ENCODE measurements around the gene GBX1. TPM values are rescaled to one million over a fixed set of nuclear protein-coding genes. Genes with fewer than 3 reads are reported as not detected.

Gene GBX1
- total and polyA plus RNA-seq, 7 donors = 0.07 to 1.9 (median 0.65) TPM; not detected in 1

GRCh38 chr7:151120896-151121295 lies 46.6 kb downstream of the GBX1 start:
- Histone ChIP-seq H3K36me3 (ENCODE audit: insufficient read depth in 1 of 2, low read depth in 1 of 2) (peaks cover 0 to 65% of the 10 kb centered on the region in 2 donors), H3K27me3 (ENCODE audit: insufficient read depth in 3 of 3, low read length in 2 of 3) (no peaks in the 10 kb centered on the region), H3K4me1 (peaks cover 17% of the 10 kb centered on the region), H3K27ac (no peak overlapping the region), H3K4me3 (no peak overlapping the region), H3K9me3 (no peaks in the 10 kb centered on the region)
- 83 to 88% (median 86%) methylated on average over 22 of the region's 22 CpGs for WGBS, 3 donors
- peak in 1 of 2 donors; percentile 13 for DNase-seq
- no peak for ATAC-seq
- intact Hi-C loops (cut with DNase I) = loop anchor here (5.0 kb wide), 3 partner anchors 121 to 181 kb away; no protein-coding TSS in a partner anchor
- no peak for TF ChIP-seq CTCF (IDR thresholded peaks at IDR 0.05)

GRCh38 chr7:151119902-151120301 lies 47.6 kb downstream of the GBX1 start:
- DNase-seq (no peak), ATAC-seq (no peak)
- no peaks in the 10 kb centered on the region for H3K9me3 ChIP-seq
- WGBS, 3 donors = 92 to 97% (median 93%) methylated on average over 24 to 27 of the region's 27 CpGs
- peaks cover 0 to 62% of the 10 kb centered on the region in 2 donors for H3K36me3 ChIP-seq (ENCODE audit: insufficient read depth in 1 of 2, low read depth in 1 of 2)
- peaks cover 7% of the 10 kb centered on the region for H3K4me1 ChIP-seq
- H3K4me3 ChIP-seq = no peak overlapping the region
- no peak overlapping the region for H3K27ac ChIP-seq
- intact Hi-C loops (cut with DNase I) = loop anchor here (5.0 kb wide), 3 partner anchors 122 to 182 kb away; no protein-coding TSS in a partner anchor
- no peak for TF ChIP-seq CTCF (IDR thresholded peaks at IDR 0.05)
- no peaks in the 10 kb centered on the region for H3K27me3 ChIP-seq (ENCODE audit: insufficient read depth in 3 of 3, low read length in 2 of 3)

- no peak for TF ChIP-seq CTCF (IDR thresholded peaks at IDR 0.05)
- ATAC-seq = no peak
- no peak for DNase-seq
- H3K27me3 ChIP-seq (ENCODE audit: insufficient read depth in 3 of 3, low read length in 2 of 3) = no peaks in the 10 kb centered on the region
- H3K4me3 ChIP-seq = no peak overlapping the region
- H3K9me3 ChIP-seq = no peaks in the 10 kb centered on the region
- intact Hi-C loops (cut with DNase I) = no loop called here
- no peak overlapping the region for H3K27ac ChIP-seq
- WGBS, 3 donors = 92 to 96% (median 96%) methylated on average over 13 of the region's 13 CpGs
- peaks cover under 1% of the 10 kb centered on the region for H3K4me1 ChIP-seq
- H3K36me3 ChIP-seq (ENCODE audit: insufficient read depth in 1 of 2, low read depth in 1 of 2) = peaks cover 0 to 54% of the 10 kb centered on the region in 2 donors
These were observed 48.5 kb downstream of the GBX1 start for GRCh38 chr7:151119055-151119415.

- no peaks in the 10 kb centered on the region for H3K4me1 ChIP-seq
- ATAC-seq = no peak
- intact Hi-C loops (cut with DNase I) = no loop called here
- DNase-seq = no peak
- no peak overlapping the region for H3K4me3 ChIP-seq
- no peaks in the 10 kb centered on the region for H3K9me3 ChIP-seq
- WGBS, 3 donors = 93 to 95% (median 93%) methylated on average over 34 to 38 of the region's 38 CpGs
- no peak for TF ChIP-seq CTCF (IDR thresholded peaks at IDR 0.05)
- H3K27ac ChIP-seq = no peak overlapping the region
- no peaks in the 10 kb centered on the region for H3K27me3 ChIP-seq (ENCODE audit: insufficient read depth in 3 of 3, low read length in 2 of 3)
- H3K36me3 ChIP-seq (ENCODE audit: insufficient read depth in 1 of 2, low read depth in 1 of 2) = peaks cover 0 to 48% of the 10 kb centered on the region in 2 donors
These were observed 49.1 kb downstream of the GBX1 start for GRCh38 chr7:151118108-151119054.

All from psoas muscle (tissue), 8 donors.